Activated CD4-positive, alpha-beta T cell treated with anti-CD3 and anti-CD28 coated beads, Interleukin-2, amount 50 U/mL, for 48 hours (primary cell): Measurements from ENCODE around the gene PRKCB.
A peak's percentile ranks its signal among the peaks of the same experiment; 100 is the strongest.

Experiments used
- DNase-seq, 2 experiments: peaks; one replicate each; pipeline ENCODE4 v3.0.0-alpha.2; 2020

Gene PRKCB

GRCh38 chr16:23945243-23945642 is 109.5 kb downstream of the PRKCB start:
- DNase-seq: no peak

GRCh38 chr16:23947838-23948237 is 112.1 kb downstream of the PRKCB start:
- no peak for DNase-seq

- peak in 1 of 2 experiments; percentile 43 for DNase-seq
These were observed 113.2 kb downstream of the PRKCB start for GRCh38 chr16:23948949-23949411.

- peak; percentile 57 to 62 for DNase-seq
These were observed 114.0 kb downstream of the PRKCB start for GRCh38 chr16:23949630-23950290.

- DNase-seq: no peak
These were observed 114.6 kb downstream of the PRKCB start for GRCh38 chr16:23950291-23950894.

- peak in 1 of 2 experiments; percentile 38 for DNase-seq
These were observed 115.1 kb downstream of the PRKCB start for GRCh38 chr16:23950898-23951297.

- peak in 1 of 2 experiments; percentile 41 for DNase-seq
These were observed 116.6 kb downstream of the PRKCB start for GRCh38 chr16:23952128-23952970.

- DNase-seq: no peak
These were observed 117.2 kb downstream of the PRKCB start for GRCh38 chr16:23952971-23953300.

- no peak for DNase-seq
These were observed 117.7 kb downstream of the PRKCB start for GRCh38 chr16:23953476-23953875.

GRCh38 chr16:23955088-23955487 is 119.3 kb downstream of the PRKCB start:
- DNase-seq: no peak

- no peak for DNase-seq
These were observed 121.5 kb downstream of the PRKCB start for GRCh38 chr16:23957287-23957686.

- no peak for DNase-seq
These were observed 123.4 kb downstream of the PRKCB start for GRCh38 chr16:23959072-23959751.

- no peak for DNase-seq
These were observed 123.9 kb downstream of the PRKCB start for GRCh38 chr16:23959752-23960072.

- no peak for DNase-seq
These were observed 124.5 kb downstream of the PRKCB start for GRCh38 chr16:23960081-23960885.

- DNase-seq: peak; percentile 72 to 82
These were observed 126.2 kb downstream of the PRKCB start for GRCh38 chr16:23962001-23962400.

GRCh38 chr16:23964136-23964535 is 128.4 kb downstream of the PRKCB start:
- DNase-seq: no peak

GRCh38 chr16:23965137-23965733 is 129.5 kb downstream of the PRKCB start:
- no peak for DNase-seq

GRCh38 chr16:23966597-23967394 is 131.0 kb downstream of the PRKCB start:
- DNase-seq: no peak

GRCh38 chr16:23967775-23968174 is 132.0 kb downstream of the PRKCB start:
- DNase-seq: no peak

GRCh38 chr16:23968176-23968575 is 132.4 kb downstream of the PRKCB start:
- DNase-seq: no peak
